Tibial nerve (tissue), 4 donors: Measurements from ENCODE around the gene RASAL2. TPM values are rescaled to one million over a fixed set of nuclear protein-coding genes. Genes with fewer than 3 reads are reported as not detected.

Source experiments
- DNase-seq, 2 donors: peaks; one replicate each; pipeline ENCODE4 v3.0.0-alpha.2; 2019; ENCODE audit warnings: low spot score in 2 of 2
- H3K27ac ChIP-seq, 4 donors: fragments of 200-600 bp; sonication (generic) in 3 of 4; one replicate each; pipeline ENCODE4 v1.5.1; 2017 to 2019; ENCODE audit warnings: mild to moderate bottlenecking in 1 of 4
- H3K27me3 ChIP-seq, 2 donors: fragments of 200-600 bp; sonication (generic) in 1 of 2; one replicate each; pipeline versions ENCODE4 v1.5.1 to v1.6.0; 2017 to 2019
- H3K36me3 ChIP-seq, 3 donors: fragments of 200-600 bp; sonication (generic); one replicate each; pipeline ENCODE4 v1.5.1; 2018 to 2019
- H3K4me1 ChIP-seq, 4 donors: fragments of 200-600 bp; sonication (generic) in 3 of 4; one replicate each; pipeline ENCODE4 v1.5.1; 2017 to 2019
- H3K4me3 ChIP-seq, 4 donors: fragments of 200-600 bp; sonication (generic) in 3 of 4; one replicate each; pipeline ENCODE4 v1.5.1; 2017 to 2019; ENCODE audit warnings: mild to moderate bottlenecking in 1 of 4, moderate library complexity in 1 of 4
- H3K9me3 ChIP-seq, 4 donors: fragments of 200-600 bp; sonication (generic) in 3 of 4; one replicate each; pipeline ENCODE4 v1.5.1; 2017 to 2019
- EP300 ChIP-seq, 2 donors: sonication (generic); formaldehyde crosslinking; IDR thresholded peaks; one replicate each; pipeline ENCODE4 v1.6.1; 2017; ENCODE audit warnings: antibody characterized with exemption in 2 of 2, mild to moderate bottlenecking in 1 of 2
- POLR2A ChIP-seq, 2 donors: fragments of 450-650 bp; IDR thresholded peaks; one replicate each; pipeline ENCODE4 v1.6.1; 2017; ENCODE audit warnings: antibody characterized with exemption in 2 of 2, mild to moderate bottlenecking in 2 of 2, moderate library complexity in 2 of 2
- WGBS, 2 donors: methylation state at CpG; one replicate each; pipeline ENCODE4 v1.1.5; 2018; 5-methylcytosine and 5-hydroxymethylcytosine counted together
- total RNA-seq, 4 donors: library from RNA; depleted of rRNA; stranded (reverse); fragments of >200 nt; gene quantifications; one replicate each; pipeline ENCODE4 v1.1.0, GENCODE V29; 2016
- TF ChIP-seq, protein P1 (sequence below), 5 experiments: fragments of 200-600 bp in 3 of 5; fragments of 450-650 bp in 2 of 5; sonication (generic) in 3 of 5; IDR thresholded peaks; one replicate each; pipeline ENCODE4 v1.5.1; 2016 to 2019; ENCODE audit warnings: antibody characterized with exemption in 5 of 5, mild to moderate bottlenecking in 3 of 5, moderate library complexity in 2 of 5

Gene RASAL2
- total RNA-seq, 4 donors from 2014 or later = 40.5 to 44.8 (median 43.0) TPM

DNA sequence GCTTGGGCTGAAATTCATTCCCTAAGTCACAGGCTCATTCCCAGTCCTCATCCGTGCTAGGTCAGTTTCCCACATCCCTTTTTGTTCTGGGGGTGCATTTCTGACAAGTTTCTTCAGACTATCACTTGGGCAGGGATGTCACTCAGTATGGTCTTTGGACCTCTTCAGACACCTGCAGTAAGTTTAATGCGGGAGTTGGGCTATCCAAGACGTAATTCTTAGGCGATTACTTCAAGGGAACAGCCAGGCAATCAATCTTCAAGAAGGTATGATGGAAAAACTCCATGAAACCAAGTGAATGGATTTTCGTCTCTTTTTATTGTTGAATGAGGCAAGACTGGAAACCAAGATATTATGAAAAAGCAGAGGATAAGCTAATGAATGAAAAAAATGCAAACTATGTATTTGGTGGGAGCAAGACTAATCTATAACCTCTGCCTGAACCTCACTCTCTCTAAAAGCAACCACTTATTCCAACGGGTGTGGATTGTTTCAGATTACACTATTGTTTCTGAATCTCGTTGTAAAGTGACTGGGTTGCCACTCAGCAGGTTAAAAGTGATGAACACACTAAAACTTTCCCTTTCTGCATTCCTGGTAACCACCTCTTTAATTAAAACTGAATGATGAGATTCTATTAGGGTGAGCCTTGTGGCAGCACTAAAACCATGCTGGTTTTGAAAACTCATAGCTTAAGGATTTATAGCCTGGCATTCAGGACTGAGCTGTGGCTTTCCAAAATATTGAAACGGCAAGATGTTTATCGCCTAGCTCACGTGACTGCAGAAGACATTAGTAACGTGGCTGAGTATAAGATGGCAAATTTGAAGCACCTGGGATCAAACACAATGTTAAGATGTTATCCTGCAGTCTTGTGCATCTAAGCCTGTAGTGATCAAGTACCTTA, 1.1 kb downstream of the RASAL2 start:
- H3K27me3 ChIP-seq = no peaks in the 10 kb centered on the region
- peak overlapping the region; percentile 35 to 94 (median 89) for H3K27ac ChIP-seq
- WGBS, 2 donors = 12 to 15% methylated on average over 11 of the region's 11 CpGs
- no peaks in the 10 kb centered on the region for H3K9me3 ChIP-seq
- peaks cover 0 to 49% (median 2%) of the 10 kb centered on the region in 4 donors for H3K4me1 ChIP-seq
- no peak for DNase-seq
- peak overlapping the region; percentile 56 to 97 (median 86) for H3K4me3 ChIP-seq
- H3K36me3 ChIP-seq = no peaks in the 10 kb centered on the region
- TF ChIP-seq, protein P1, sequence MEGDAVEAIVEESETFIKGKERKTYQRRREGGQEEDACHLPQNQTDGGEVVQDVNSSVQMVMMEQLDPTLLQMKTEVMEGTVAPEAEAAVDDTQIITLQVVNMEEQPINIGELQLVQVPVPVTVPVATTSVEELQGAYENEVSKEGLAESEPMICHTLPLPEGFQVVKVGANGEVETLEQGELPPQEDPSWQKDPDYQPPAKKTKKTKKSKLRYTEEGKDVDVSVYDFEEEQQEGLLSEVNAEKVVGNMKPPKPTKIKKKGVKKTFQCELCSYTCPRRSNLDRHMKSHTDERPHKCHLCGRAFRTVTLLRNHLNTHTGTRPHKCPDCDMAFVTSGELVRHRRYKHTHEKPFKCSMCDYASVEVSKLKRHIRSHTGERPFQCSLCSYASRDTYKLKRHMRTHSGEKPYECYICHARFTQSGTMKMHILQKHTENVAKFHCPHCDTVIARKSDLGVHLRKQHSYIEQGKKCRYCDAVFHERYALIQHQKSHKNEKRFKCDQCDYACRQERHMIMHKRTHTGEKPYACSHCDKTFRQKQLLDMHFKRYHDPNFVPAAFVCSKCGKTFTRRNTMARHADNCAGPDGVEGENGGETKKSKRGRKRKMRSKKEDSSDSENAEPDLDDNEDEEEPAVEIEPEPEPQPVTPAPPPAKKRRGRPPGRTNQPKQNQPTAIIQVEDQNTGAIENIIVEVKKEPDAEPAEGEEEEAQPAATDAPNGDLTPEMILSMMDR (IDR thresholded peaks at IDR 0.05) = peak in 1 of 5 experiments; percentile 7
- TF ChIP-seq POLR2A (IDR thresholded peaks at IDR 0.05) = no peak
- TF ChIP-seq EP300 (IDR thresholded peaks at IDR 0.05) = no peak

DNA sequence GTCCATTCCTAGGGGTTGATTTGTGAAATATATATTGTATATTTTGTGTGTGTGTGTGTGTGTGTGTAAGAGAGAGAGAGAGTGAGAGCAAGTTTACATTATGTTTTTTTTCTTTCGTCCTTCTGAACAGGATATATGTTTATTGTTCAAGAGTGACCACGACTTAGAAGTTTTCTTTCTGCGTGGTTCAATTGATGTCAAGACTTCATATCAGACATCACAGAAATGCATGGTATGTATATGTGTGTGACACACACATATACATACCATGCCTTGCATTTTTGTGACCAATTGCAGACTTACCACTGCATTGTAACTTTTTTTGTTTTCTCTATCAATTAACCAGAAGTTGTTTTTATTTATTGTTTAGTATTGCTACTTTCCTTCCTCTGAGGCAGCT, 2.5 kb downstream of the RASAL2 start:
- TF ChIP-seq EP300 (IDR thresholded peaks at IDR 0.05) = no peak
- TF ChIP-seq, protein P1 (IDR thresholded peaks at IDR 0.05) = no peak
- no peak for TF ChIP-seq POLR2A (IDR thresholded peaks at IDR 0.05)
- no peaks in the 10 kb centered on the region for H3K36me3 ChIP-seq
- 52 to 60% methylated on average over 3 of the region's 3 CpGs for WGBS, 2 donors
- peak overlapping the region in 1 of 4 donors; percentile 46 for H3K27ac ChIP-seq
- H3K4me1 ChIP-seq = peaks cover 0 to 63% (median 2%) of the 10 kb centered on the region in 4 donors
- no peaks in the 10 kb centered on the region for H3K9me3 ChIP-seq
- H3K27me3 ChIP-seq = no peaks in the 10 kb centered on the region
- peak overlapping the region in 1 of 4 donors; percentile 96 for H3K4me3 ChIP-seq
- no peak for DNase-seq

DNA sequence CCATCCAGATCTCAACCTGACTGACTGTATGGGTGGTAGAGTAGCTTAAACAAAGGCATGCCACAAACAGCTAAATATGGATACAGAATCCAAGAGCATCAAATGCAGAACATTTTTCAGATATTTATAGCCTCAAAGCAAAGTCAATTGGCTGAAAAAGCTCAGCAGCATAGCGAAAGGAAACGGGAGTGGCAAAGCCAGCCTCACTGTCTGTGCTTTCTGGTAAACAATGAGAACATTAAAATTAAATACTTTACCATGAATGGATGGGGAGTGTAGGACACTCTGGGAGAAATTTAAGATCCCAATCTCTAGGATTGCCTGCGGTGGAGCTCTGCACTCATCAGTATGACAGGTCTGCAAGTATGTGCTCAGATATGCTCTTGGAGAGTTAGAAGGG, 4.4 kb downstream of the RASAL2 start:
- Histone ChIP-seq H3K27ac (peak overlapping the region in 1 of 4 donors; percentile 46), H3K36me3 (no peaks in the 10 kb centered on the region), H3K4me1 (peaks cover 0 to 55% (median 0%) of the 10 kb centered on the region in 4 donors), H3K27me3 (no peaks in the 10 kb centered on the region), H3K4me3 (peak overlapping the region in 1 of 4 donors; percentile 20), H3K9me3 (no peaks in the 10 kb centered on the region)
- 37 to 41% methylated on average over 3 of the region's 3 CpGs for WGBS, 2 donors
- TF ChIP-seq, protein P1 (IDR thresholded peaks at IDR 0.05) = no peak
- TF ChIP-seq EP300 (IDR thresholded peaks at IDR 0.05) = no peak
- no peak for TF ChIP-seq POLR2A (IDR thresholded peaks at IDR 0.05)
- no peak for DNase-seq

DNA sequence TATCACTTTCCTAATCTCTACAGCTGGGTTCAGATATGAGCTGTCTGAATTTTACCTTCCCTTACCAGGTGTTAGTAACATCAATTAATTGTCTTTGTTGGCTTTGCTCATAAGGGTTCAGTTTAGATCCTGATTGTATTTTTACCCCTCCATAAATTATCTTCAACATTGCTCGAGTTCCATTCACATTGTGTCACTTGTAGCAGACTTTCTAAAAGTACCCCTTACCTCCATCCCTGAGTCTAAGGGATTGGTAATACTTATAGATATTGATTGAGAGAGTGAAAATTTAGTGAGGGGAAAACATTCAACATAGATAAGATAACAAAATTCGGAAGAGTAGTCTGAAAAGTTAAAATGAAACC, 7.3 kb downstream of the RASAL2 start:
- Histone ChIP-seq H3K4me3 (no peak overlapping the region), H3K4me1 (peaks cover 0 to 39% (median 0%) of the 10 kb centered on the region in 4 donors)
- 69 to 70% methylated on average over 2 of the region's 2 CpGs for WGBS, 2 donors

More for the DNA sequence above, 7.3 kb downstream of the RASAL2 start:
- H3K9me3 ChIP-seq = no peaks in the 10 kb centered on the region
- H3K27me3 ChIP-seq = no peaks in the 10 kb centered on the region
- H3K27ac ChIP-seq = no peak overlapping the region
- no peak for DNase-seq
- TF ChIP-seq EP300 (IDR thresholded peaks at IDR 0.05) (no peak), POLR2A (IDR thresholded peaks at IDR 0.05) (no peak)
- TF ChIP-seq, protein P1 (IDR thresholded peaks at IDR 0.05) = no peak
- H3K36me3 ChIP-seq = no peaks in the 10 kb centered on the region
